WTC11 (cell line): ENCODE data around the gene PAOX. TPM values are rescaled to one million over a fixed set of nuclear protein-coding genes. Genes with fewer than 3 reads are reported as not detected.

ENCODE experiments used
- ATAC-seq: fragments of 200-7000 bp; cut with Tn5 transposase; 2 replicates; pipeline ENCODE4 v1.10.0; 2021; ENCODE audit warnings: mild to moderate bottlenecking, moderate library complexity
- CTCF ChIA-PET: fragments of 300-600 bp; sonication (Branson Sonifier 250); formaldehyde crosslinking; loops from one replicate; lab custom pipeline; 2021; ENCODE audit warnings: antibody characterized with exemption; lab: Charles Lee
- POLR2A ChIA-PET: fragments of 350-600 bp; sonication (Branson Sonifier 250); formaldehyde crosslinking; loops from one replicate; lab custom pipeline; 2021; ENCODE audit warnings: antibody characterized with exemption; lab: Charles Lee
- DNase-seq: peaks from one replicate; pipeline ENCODE4 v3.0.0; 2021; ENCODE audit warnings: low spot score
- H3K27ac Mint-ChIP-seq: 2 replicates; pipeline ENCODE4 v1.8.0; 2021; ENCODE audit warnings: mixed read lengths
- H3K27me3 Mint-ChIP-seq: 2 replicates; pipeline ENCODE4 v1.8.0; 2021; ENCODE audit warnings: low read depth, mild to moderate bottlenecking, moderate library complexity, mixed read lengths
- H3K36me3 Mint-ChIP-seq: 2 replicates; pipeline ENCODE4 v1.8.0; 2021; ENCODE audit warnings: mixed read lengths
- H3K4me1 Mint-ChIP-seq: 2 replicates; pipeline ENCODE4 v1.8.0; 2022; ENCODE audit warnings: mixed read lengths
- H3K4me3 Mint-ChIP-seq: 2 replicates; pipeline ENCODE4 v1.8.0; 2021; ENCODE audit warnings: mild to moderate bottlenecking, moderate library complexity, mixed read lengths
- H3K9me3 Mint-ChIP-seq: 2 replicates; pipeline ENCODE4 v1.8.0; 2021; ENCODE audit warnings: mixed read lengths
- CBFB ChIP-seq: sonication (generic); formaldehyde crosslinking; IDR thresholded peaks from 2 replicates; pipeline ENCODE4 v1.8.1; 2022; ENCODE audit warnings: mild to moderate bottlenecking, low read depth, missing genetic modification reagents
- ELF4 ChIP-seq: sonication (generic); formaldehyde crosslinking; IDR thresholded peaks from 2 replicates; pipeline ENCODE4 v1.8.1; 2022; ENCODE audit warnings: low read depth, mild to moderate bottlenecking, moderate library complexity, missing genetic modification reagents
- GRHL2 ChIP-seq: fragments of 250-450 bp; sonication (Bioruptor Pico); IDR thresholded peaks from 2 replicates; pipeline ENCODE4 v1.8.0; 2022; ENCODE audit warnings: mild to moderate bottlenecking, moderate library complexity; ENCODE audit not compliant: insufficient replicate concordance, severe bottlenecking
- HMGA2 ChIP-seq: fragments of 250-450 bp; sonication (Bioruptor Pico); IDR thresholded peaks from 2 replicates; pipeline ENCODE4 v1.4.0; 2021; ENCODE audit warnings: mild to moderate bottlenecking, moderate library complexity
- IRF2 ChIP-seq: sonication (generic); formaldehyde crosslinking; IDR thresholded peaks from 2 replicates; pipeline ENCODE4 v1.8.0; 2022; ENCODE audit warnings: low read depth, missing genetic modification reagents, borderline replicate concordance
- JAZF1 ChIP-seq: fragments of 250-450 bp; sonication (Bioruptor Pico); IDR thresholded peaks from 2 replicates; pipeline ENCODE4 v1.9.0; 2021; ENCODE audit warnings: moderate library complexity, mild to moderate bottlenecking, inconsistent platforms
- JUN ChIP-seq: sonication (generic); formaldehyde crosslinking; IDR thresholded peaks from 2 replicates; pipeline ENCODE4 v1.8.0; 2023; ENCODE audit warnings: mild to moderate bottlenecking, missing genetic modification reagents
- KAT7 ChIP-seq: sonication (generic); formaldehyde crosslinking; IDR thresholded peaks from 2 replicates; pipeline ENCODE4 v1.8.1; 2023; ENCODE audit warnings: missing genetic modification reagents, mild to moderate bottlenecking, borderline replicate concordance
- MXD4 ChIP-seq: fragments of 250-450 bp; sonication (Bioruptor Pico); IDR thresholded peaks from 2 replicates; pipeline ENCODE4 v1.8.0; 2021; ENCODE audit warnings: mild to moderate bottlenecking, moderate library complexity, borderline replicate concordance
- MYBL2 ChIP-seq: sonication (generic); formaldehyde crosslinking; IDR thresholded peaks from 2 replicates; pipeline ENCODE4 v1.8.1; 2023; ENCODE audit warnings: mild to moderate bottlenecking, moderate library complexity, missing genetic modification reagents
- NR3C1 ChIP-seq: sonication (generic); formaldehyde crosslinking; conservative IDR thresholded peaks from 2 replicates; pipeline ENCODE4 v1.8.1; 2023; ENCODE audit warnings: low read depth, mild to moderate bottlenecking, missing genetic modification reagents
- SOX15 ChIP-seq: fragments of 250-450 bp; sonication (Bioruptor Pico); IDR thresholded peaks from 2 replicates; pipeline ENCODE4 v1.9.0; 2021; ENCODE audit warnings: mild to moderate bottlenecking
- TCF7 ChIP-seq: sonication (generic); formaldehyde crosslinking; IDR thresholded peaks from 2 replicates; pipeline ENCODE4 v1.8.0; 2022; ENCODE audit warnings: mild to moderate bottlenecking, low read depth, missing genetic modification reagents, moderate library complexity
- TEAD1 ChIP-seq: sonication (generic); formaldehyde crosslinking; IDR thresholded peaks from 2 replicates; pipeline ENCODE4 v1.8.0; 2022; ENCODE audit warnings: mild to moderate bottlenecking, missing genetic modification reagents
- TEAD4 ChIP-seq: sonication (generic); formaldehyde crosslinking; IDR thresholded peaks from 2 replicates; pipeline ENCODE4 v1.8.0; 2022; ENCODE audit warnings: mild to moderate bottlenecking, missing genetic modification reagents
- ZBTB21 ChIP-seq: sonication (generic); formaldehyde crosslinking; IDR thresholded peaks from 2 replicates; pipeline ENCODE4 v1.8.1; 2023; ENCODE audit warnings: mild to moderate bottlenecking, missing genetic modification reagents, borderline replicate concordance
- ZNF121 ChIP-seq: sonication (generic); formaldehyde crosslinking; IDR thresholded peaks from 2 replicates; pipeline ENCODE4 v1.8.0; 2023; ENCODE audit warnings: missing genetic modification reagents
- ZNF317 ChIP-seq: sonication (generic); formaldehyde crosslinking; IDR thresholded peaks from 2 replicates; pipeline ENCODE4 v1.8.1; 2023; ENCODE audit warnings: low read depth, mild to moderate bottlenecking, moderate library complexity, missing genetic modification reagents, borderline replicate concordance
- ZNF416 ChIP-seq: fragments of 250-450 bp; sonication (Bioruptor Pico); IDR thresholded peaks from 2 replicates; pipeline ENCODE4 v1.9.0; 2021; ENCODE audit warnings: mild to moderate bottlenecking, inconsistent platforms
- total RNA-seq: library from RNA; stranded (reverse); gene quantifications from 3 replicates; pipeline ENCODE4 v1.2.3, GENCODE V29; 2021
- TF ChIP-seq, protein P1 (sequence below): sonication (generic); formaldehyde crosslinking; IDR thresholded peaks from 2 replicates; pipeline ENCODE4 v1.8.0; 2022; ENCODE audit warnings: mild to moderate bottlenecking, missing genetic modification reagents
- TF ChIP-seq, protein P2 (sequence below): sonication (generic); formaldehyde crosslinking; IDR thresholded peaks from 2 replicates; pipeline ENCODE4 v1.8.0; 2022; ENCODE audit warnings: mild to moderate bottlenecking, missing genetic modification reagents
- TF ChIP-seq, protein P3 (sequence below): sonication (generic); formaldehyde crosslinking; IDR thresholded peaks from 2 replicates; pipeline ENCODE4 v1.8.0; 2022; ENCODE audit warnings: mild to moderate bottlenecking, missing genetic modification reagents
- TF ChIP-seq, protein P4 (sequence below): sonication (generic); formaldehyde crosslinking; IDR thresholded peaks from 2 replicates; pipeline ENCODE4 v1.8.1; 2023; ENCODE audit warnings: mild to moderate bottlenecking, missing genetic modification reagents
- TF ChIP-seq, protein P5 (sequence below): sonication (generic); formaldehyde crosslinking; IDR thresholded peaks from 2 replicates; pipeline ENCODE4 v1.8.1; 2023; ENCODE audit warnings: mild to moderate bottlenecking, missing genetic modification reagents

PAOX gene
- total RNA-seq, 1 experiment from 2014 or later = 3.6 TPM

DNA sequence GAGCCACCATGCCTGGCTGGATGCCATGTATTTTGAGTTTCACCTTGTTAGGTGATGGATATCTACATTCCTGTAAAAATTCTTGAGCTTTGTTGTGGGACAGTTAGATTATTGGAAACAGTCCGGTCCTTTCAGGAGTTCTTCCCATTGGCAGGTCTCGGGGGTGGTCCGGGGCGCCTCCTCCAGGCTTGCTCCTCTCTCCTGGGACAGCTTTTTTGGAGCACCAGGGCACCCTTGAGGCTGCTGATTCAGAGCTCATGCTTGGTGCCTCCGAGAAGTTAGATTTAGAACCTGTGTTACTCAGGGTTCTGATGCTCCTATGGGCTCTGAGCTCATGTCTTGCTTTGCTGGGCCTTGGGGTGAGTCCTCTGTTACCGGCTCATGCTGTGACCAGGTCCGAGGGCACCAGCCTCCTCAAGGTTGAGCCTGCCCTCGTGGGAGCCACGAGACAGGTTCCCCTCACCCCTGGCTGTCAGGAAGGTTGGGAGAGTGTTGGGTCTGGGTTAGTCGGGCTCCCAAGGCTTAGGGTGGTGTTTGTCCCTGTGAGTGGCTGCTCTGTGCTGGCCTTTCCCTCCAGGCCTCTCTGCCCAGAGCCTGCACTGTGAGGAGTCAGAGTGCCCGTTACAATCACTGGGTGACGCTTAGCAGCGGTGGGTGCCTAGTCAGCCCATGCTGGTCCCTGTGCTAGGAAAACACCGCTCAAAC lies 39.4 kb downstream of the PAOX start:
- peaks cover 13% of the 10 kb centered on the region for H3K9me3 Mint-ChIP-seq
- TF ChIP-seq NR3C1 (CRISPR knock-in tag) (no peak), ZNF416 (CRISPR knock-in tag) (no peak), ZBTB21 (CRISPR knock-in tag) (no peak), ZNF121 (CRISPR knock-in tag) (no peak), ZNF317 (CRISPR knock-in tag) (no peak), MXD4 (CRISPR knock-in tag) (no peak), CBFB (CRISPR knock-in tag) (no peak), GRHL2 (CRISPR knock-in tag) (no peak), MYBL2 (CRISPR knock-in tag) (no peak), TCF7 (CRISPR knock-in tag) (no peak), IRF2 (CRISPR knock-in tag) (no peak), SOX15 (CRISPR knock-in tag) (no peak), JUN (CRISPR knock-in tag) (no peak), HMGA2 (CRISPR knock-in tag) (no peak), KAT7 (CRISPR knock-in tag) (no peak)
- TF ChIP-seq, protein P1, sequence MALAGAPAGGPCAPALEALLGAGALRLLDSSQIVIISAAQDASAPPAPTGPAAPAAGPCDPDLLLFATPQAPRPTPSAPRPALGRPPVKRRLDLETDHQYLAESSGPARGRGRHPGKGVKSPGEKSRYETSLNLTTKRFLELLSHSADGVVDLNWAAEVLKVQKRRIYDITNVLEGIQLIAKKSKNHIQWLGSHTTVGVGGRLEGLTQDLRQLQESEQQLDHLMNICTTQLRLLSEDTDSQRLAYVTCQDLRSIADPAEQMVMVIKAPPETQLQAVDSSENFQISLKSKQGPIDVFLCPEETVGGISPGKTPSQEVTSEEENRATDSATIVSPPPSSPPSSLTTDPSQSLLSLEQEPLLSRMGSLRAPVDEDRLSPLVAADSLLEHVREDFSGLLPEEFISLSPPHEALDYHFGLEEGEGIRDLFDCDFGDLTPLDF (CRISPR knock-in tag) = no peak
- TF ChIP-seq, protein P2, sequence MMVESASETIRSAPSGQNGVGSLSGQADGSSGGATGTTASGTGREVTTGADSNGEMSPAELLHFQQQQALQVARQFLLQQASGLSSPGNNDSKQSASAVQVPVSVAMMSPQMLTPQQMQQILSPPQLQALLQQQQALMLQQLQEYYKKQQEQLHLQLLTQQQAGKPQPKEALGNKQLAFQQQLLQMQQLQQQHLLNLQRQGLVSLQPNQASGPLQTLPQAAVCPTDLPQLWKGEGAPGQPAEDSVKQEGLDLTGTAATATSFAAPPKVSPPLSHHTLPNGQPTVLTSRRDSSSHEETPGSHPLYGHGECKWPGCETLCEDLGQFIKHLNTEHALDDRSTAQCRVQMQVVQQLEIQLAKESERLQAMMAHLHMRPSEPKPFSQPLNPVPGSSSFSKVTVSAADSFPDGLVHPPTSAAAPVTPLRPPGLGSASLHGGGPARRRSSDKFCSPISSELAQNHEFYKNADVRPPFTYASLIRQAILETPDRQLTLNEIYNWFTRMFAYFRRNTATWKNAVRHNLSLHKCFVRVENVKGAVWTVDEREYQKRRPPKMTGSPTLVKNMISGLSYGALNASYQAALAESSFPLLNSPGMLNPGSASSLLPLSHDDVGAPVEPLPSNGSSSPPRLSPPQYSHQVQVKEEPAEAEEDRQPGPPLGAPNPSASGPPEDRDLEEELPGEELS = no peak
- TF ChIP-seq, protein P3, sequence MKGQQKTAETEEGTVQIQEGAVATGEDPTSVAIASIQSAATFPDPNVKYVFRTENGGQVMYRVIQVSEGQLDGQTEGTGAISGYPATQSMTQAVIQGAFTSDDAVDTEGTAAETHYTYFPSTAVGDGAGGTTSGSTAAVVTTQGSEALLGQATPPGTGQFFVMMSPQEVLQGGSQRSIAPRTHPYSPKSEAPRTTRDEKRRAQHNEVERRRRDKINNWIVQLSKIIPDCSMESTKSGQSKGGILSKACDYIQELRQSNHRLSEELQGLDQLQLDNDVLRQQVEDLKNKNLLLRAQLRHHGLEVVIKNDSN (CRISPR knock-in tag) = no peak
- TF ChIP-seq, protein P4, sequence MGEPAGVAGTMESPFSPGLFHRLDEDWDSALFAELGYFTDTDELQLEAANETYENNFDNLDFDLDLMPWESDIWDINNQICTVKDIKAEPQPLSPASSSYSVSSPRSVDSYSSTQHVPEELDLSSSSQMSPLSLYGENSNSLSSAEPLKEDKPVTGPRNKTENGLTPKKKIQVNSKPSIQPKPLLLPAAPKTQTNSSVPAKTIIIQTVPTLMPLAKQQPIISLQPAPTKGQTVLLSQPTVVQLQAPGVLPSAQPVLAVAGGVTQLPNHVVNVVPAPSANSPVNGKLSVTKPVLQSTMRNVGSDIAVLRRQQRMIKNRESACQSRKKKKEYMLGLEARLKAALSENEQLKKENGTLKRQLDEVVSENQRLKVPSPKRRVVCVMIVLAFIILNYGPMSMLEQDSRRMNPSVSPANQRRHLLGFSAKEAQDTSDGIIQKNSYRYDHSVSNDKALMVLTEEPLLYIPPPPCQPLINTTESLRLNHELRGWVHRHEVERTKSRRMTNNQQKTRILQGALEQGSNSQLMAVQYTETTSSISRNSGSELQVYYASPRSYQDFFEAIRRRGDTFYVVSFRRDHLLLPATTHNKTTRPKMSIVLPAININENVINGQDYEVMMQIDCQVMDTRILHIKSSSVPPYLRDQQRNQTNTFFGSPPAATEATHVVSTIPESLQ = no peak
- ChIA-PET POLR2A (no interaction called here), CTCF (no interaction called here)
- DNase-seq (no peak), ATAC-seq (no peak)
- peaks cover 25% of the 10 kb centered on the region for H3K36me3 Mint-ChIP-seq
- peaks cover 8% of the 10 kb centered on the region for H3K27me3 Mint-ChIP-seq
- no peak overlapping the region for H3K4me3 Mint-ChIP-seq
- H3K4me1 Mint-ChIP-seq = no peaks in the 10 kb centered on the region
- H3K27ac Mint-ChIP-seq = no peak overlapping the region

DNA sequence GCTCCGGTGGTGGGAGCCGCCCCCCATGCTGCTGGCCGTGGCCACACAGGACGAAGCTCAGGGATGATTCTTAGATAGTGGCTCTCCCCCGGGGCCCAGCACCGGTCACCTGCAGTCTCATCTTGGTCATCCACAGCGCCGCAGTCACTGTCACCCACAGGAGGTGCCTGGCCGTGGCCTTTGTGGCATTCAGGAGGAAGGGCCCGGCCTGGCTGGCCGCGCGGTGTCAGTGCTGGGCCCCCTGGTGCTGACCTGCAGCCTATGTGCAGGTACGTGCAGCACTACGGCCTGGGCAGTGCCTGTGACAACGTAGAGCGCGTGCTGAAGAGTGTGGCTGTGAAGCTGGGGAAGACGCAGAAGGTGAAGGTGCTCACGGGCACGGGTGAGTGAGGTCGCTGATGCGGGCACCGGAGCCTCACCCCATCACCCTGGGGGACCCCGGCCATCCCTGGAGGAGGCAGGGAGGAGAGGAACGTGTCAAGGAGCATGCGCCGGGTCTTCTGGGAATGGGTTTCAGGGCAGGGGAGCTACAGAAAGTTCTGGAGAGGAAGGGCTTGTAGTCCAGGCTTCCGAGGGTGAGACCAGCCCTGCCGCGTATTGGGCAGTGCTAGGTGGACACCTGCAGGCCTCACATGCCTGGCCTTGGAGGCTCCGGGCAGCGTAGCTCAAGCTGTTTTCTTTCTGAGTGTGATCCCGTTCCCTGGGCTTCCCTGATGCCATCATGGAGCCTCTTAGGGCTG lies 40.3 kb downstream of the PAOX start:
- Mint-ChIP-seq H3K4me3 (no peak overlapping the region), H3K9me3 (peaks cover 10% of the 10 kb centered on the region), H3K36me3 (peaks cover 20% of the 10 kb centered on the region), H3K27me3 (peaks cover 12% of the 10 kb centered on the region), H3K27ac (peak overlapping the region; percentile 76), H3K4me1 (no peaks in the 10 kb centered on the region)
- ATAC-seq (no peak), DNase-seq (no peak)
- POLR2A ChIA-PET = interaction anchor here (0.6 kb wide), 1 partner anchor 180 kb away, joined by 3 read pairs; no protein-coding TSS in a partner anchor
- CTCF ChIA-PET = interaction anchor here (1.2 kb wide), 1 partner anchor 68 kb away, joined by 3 read pairs; no protein-coding TSS in a partner anchor
- TF ChIP-seq TEAD1 (CRISPR knock-in tag) = no peak
- TF ChIP-seq, protein P5, sequence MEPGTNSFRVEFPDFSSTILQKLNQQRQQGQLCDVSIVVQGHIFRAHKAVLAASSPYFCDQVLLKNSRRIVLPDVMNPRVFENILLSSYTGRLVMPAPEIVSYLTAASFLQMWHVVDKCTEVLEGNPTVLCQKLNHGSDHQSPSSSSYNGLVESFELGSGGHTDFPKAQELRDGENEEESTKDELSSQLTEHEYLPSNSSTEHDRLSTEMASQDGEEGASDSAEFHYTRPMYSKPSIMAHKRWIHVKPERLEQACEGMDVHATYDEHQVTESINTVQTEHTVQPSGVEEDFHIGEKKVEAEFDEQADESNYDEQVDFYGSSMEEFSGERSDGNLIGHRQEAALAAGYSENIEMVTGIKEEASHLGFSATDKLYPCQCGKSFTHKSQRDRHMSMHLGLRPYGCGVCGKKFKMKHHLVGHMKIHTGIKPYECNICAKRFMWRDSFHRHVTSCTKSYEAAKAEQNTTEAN (CRISPR knock-in tag) = no peak
- TF ChIP-seq ZNF416 (CRISPR knock-in tag) = no peak
- TF ChIP-seq GRHL2 (CRISPR knock-in tag) = no peak
- TF ChIP-seq JAZF1 = no peak
- no peak for TF ChIP-seq ELF4 (CRISPR knock-in tag)
- TF ChIP-seq, protein P2 = no peak
- no peak for TF ChIP-seq TEAD4
